Astrocyte (in vitro differentiated cells and primary cell): ENCODE results near the gene EDNRB. TPM values are rescaled to one million over a fixed set of nuclear protein-coding genes. Genes with fewer than 3 reads are reported as not detected.

Experiments used
- DNase-seq: peaks from one replicate; pipeline ENCODE4 v3.0.0-alpha.2; 2010; ENCODE audit warnings: low read depth
- FAIRE-seq: peaks from 2 replicates; lab custom pipeline; 2011; peaks lifted over from hg19 to GRCh38; lab: Jason Lieb, UNC
- H2AFZ ChIP-seq: 2 replicates; pipeline ENCODE4 v1.6.0; 2012; ENCODE audit warnings: low read depth, low read length, inconsistent platforms
- H3K27ac ChIP-seq: 2 replicates; pipeline ENCODE4 v1.5.1; 2011; ENCODE audit warnings: low read depth, low read length, inconsistent platforms
- H3K27me3 ChIP-seq: 2 replicates; pipeline ENCODE4 v1.6.0; 2011; ENCODE audit warnings: low read length, inconsistent platforms; ENCODE audit not compliant: insufficient read depth
- H3K36me3 ChIP-seq: 2 replicates; pipeline ENCODE4 v1.5.1; 2011; ENCODE audit warnings: low read length, inconsistent platforms; ENCODE audit not compliant: insufficient read depth
- H3K4me1 ChIP-seq: 2 replicates; pipeline ENCODE4 v1.5.1; 2011; ENCODE audit warnings: low read length, inconsistent platforms; ENCODE audit not compliant: insufficient read depth
- H3K4me2 ChIP-seq: 2 replicates; pipeline ENCODE4 v1.6.0; 2012; ENCODE audit warnings: low read length, inconsistent platforms
- H3K4me3 ChIP-seq: 2 replicates; pipeline ENCODE4 v1.5.1; 2011; ENCODE audit warnings: low read depth, mild to moderate bottlenecking, low read length, inconsistent platforms; ENCODE audit not compliant: insufficient read depth
- H3K79me2 ChIP-seq: 2 replicates; pipeline ENCODE4 v1.6.0; 2012; ENCODE audit warnings: mild to moderate bottlenecking, low read length, inconsistent platforms; ENCODE audit not compliant: insufficient read depth
- H3K9ac ChIP-seq: 2 replicates; pipeline ENCODE4 v1.6.0; 2012; ENCODE audit warnings: mild to moderate bottlenecking, low read length, inconsistent platforms
- H3K9me3 ChIP-seq: 2 replicates; pipeline ENCODE4 v1.5.1; 2012; ENCODE audit warnings: low read depth, mild to moderate bottlenecking, low read length, inconsistent platforms; ENCODE audit not compliant: insufficient read depth
- H4K20me1 ChIP-seq: 2 replicates; pipeline ENCODE4 v1.6.0; 2012; ENCODE audit warnings: low read length, inconsistent platforms; ENCODE audit not compliant: insufficient read depth
- H3K27ac Mint-ChIP-seq: one replicate; pipeline ENCODE4 v1.8.0; 2021; ENCODE audit warnings: mild to moderate bottlenecking, mixed read lengths; ENCODE audit not compliant: unreplicated experiment
- H3K27me3 Mint-ChIP-seq: one replicate; pipeline ENCODE4 v1.8.0; 2021; ENCODE audit warnings: low read depth, mixed read lengths; ENCODE audit not compliant: unreplicated experiment
- H3K36me3 Mint-ChIP-seq: one replicate; pipeline ENCODE4 v1.8.0; 2021; ENCODE audit warnings: low read depth, mixed read lengths; ENCODE audit not compliant: unreplicated experiment
- H3K4me1 Mint-ChIP-seq: one replicate; pipeline ENCODE4 v1.8.0; 2021; ENCODE audit warnings: low read depth, mixed read lengths; ENCODE audit not compliant: unreplicated experiment
- H3K4me3 Mint-ChIP-seq: one replicate; pipeline ENCODE4 v1.8.0; 2021; ENCODE audit warnings: mild to moderate bottlenecking, moderate library complexity, mixed read lengths; ENCODE audit not compliant: unreplicated experiment
- H3K9me3 Mint-ChIP-seq: one replicate; pipeline ENCODE4 v1.8.0; 2021; ENCODE audit warnings: mild to moderate bottlenecking, mixed read lengths; ENCODE audit not compliant: unreplicated experiment
- CTCF ChIP-seq: IDR thresholded peaks from 2 replicates; pipeline ENCODE4 v1.5.1; 2011; ENCODE audit warnings: low read depth, mild to moderate bottlenecking, inconsistent platforms, low read length, moderate library complexity; ENCODE audit not compliant: insufficient read depth
- EZH2 ChIP-seq: IDR thresholded peaks from 2 replicates; pipeline ENCODE4 v1.6.1; 2012; ENCODE audit warnings: mild to moderate bottlenecking, low read length, inconsistent platforms; ENCODE audit not compliant: insufficient read depth
- total RNA-seq: library from RNA; stranded (reverse); gene quantifications from 2 replicates; pipeline ENCODE4 v1.2.1, GENCODE V29; 2021

Gene EDNRB
- total RNA-seq, 1 donor from 2014 or later: 3.2 TPM

GRCh38 chr13:77872995-77873394 is 45.6 kb downstream of the EDNRB start:
- no peak overlapping the region for H2AFZ ChIP-seq

GRCh38 chr13:77871596-77871995 is 47.0 kb downstream of the EDNRB start:
- DNase-seq: no peak
- no peak overlapping the region for H3K4me3 ChIP-seq
- H3K4me2 ChIP-seq: no peak overlapping the region
- H3K27me3 ChIP-seq: no peaks in the 10 kb centered on the region
- no peaks in the 10 kb centered on the region for H3K79me2 ChIP-seq
- Mint-ChIP-seq H3K36me3 (no peaks in the 10 kb centered on the region), H3K9me3 (peaks cover 7% of the 10 kb centered on the region), H3K27me3 (no peaks in the 10 kb centered on the region), H3K4me1 (no peaks in the 10 kb centered on the region), H3K27ac (no peak overlapping the region), H3K4me3 (no peak overlapping the region)
- no peaks in the 10 kb centered on the region for H3K9me3 ChIP-seq
- H3K4me1 ChIP-seq: no peaks in the 10 kb centered on the region
- no peak for FAIRE-seq
- H2AFZ ChIP-seq: no peak overlapping the region
- H3K9ac ChIP-seq: no peak overlapping the region
- H3K27ac ChIP-seq: no peak overlapping the region
- no peaks in the 10 kb centered on the region for H3K36me3 ChIP-seq
- TF ChIP-seq CTCF (no peak), EZH2 (no peak)
- no peaks in the 10 kb centered on the region for H4K20me1 ChIP-seq

More at GRCh38 chr13:77872995-77873394, 45.6 kb downstream of the EDNRB start:
- Mint-ChIP-seq H3K36me3 (no peaks in the 10 kb centered on the region), H3K27me3 (no peaks in the 10 kb centered on the region), H3K27ac (no peak overlapping the region), H3K4me1 (no peaks in the 10 kb centered on the region), H3K9me3 (peaks cover 3% of the 10 kb centered on the region), H3K4me3 (no peak overlapping the region)
- Histone ChIP-seq H3K4me2 (no peak overlapping the region), H3K9ac (no peak overlapping the region), H3K4me1 (no peaks in the 10 kb centered on the region), H3K4me3 (no peak overlapping the region), H3K27me3 (no peaks in the 10 kb centered on the region), H3K27ac (no peak overlapping the region), H4K20me1 (no peaks in the 10 kb centered on the region), H3K9me3 (no peaks in the 10 kb centered on the region), H3K79me2 (no peaks in the 10 kb centered on the region), H3K36me3 (no peaks in the 10 kb centered on the region)
- DNase-seq: no peak
- FAIRE-seq: no peak
- TF ChIP-seq CTCF (no peak), EZH2 (no peak)

- no peaks in the 10 kb centered on the region for H3K27me3 ChIP-seq
- no peaks in the 10 kb centered on the region for H3K79me2 ChIP-seq
- H3K4me3 ChIP-seq: no peak overlapping the region
- H3K27ac Mint-ChIP-seq: no peak overlapping the region
- no peaks in the 10 kb centered on the region for H3K4me1 ChIP-seq
- H3K9me3 Mint-ChIP-seq: peaks cover 7% of the 10 kb centered on the region
- DNase-seq: no peak
- no peak overlapping the region for H2AFZ ChIP-seq
- no peaks in the 10 kb centered on the region for H3K9me3 ChIP-seq
- H3K27ac ChIP-seq: no peak overlapping the region
- H3K4me2 ChIP-seq: no peak overlapping the region
- H3K36me3 ChIP-seq: no peaks in the 10 kb centered on the region
- H3K36me3 Mint-ChIP-seq: no peaks in the 10 kb centered on the region
- no peak overlapping the region for H3K4me3 Mint-ChIP-seq
- H3K27me3 Mint-ChIP-seq: no peaks in the 10 kb centered on the region
- H3K4me1 Mint-ChIP-seq: no peaks in the 10 kb centered on the region
- H3K9ac ChIP-seq: no peak overlapping the region
- H4K20me1 ChIP-seq: no peaks in the 10 kb centered on the region
- FAIRE-seq: no peak
- TF ChIP-seq EZH2 (no peak), CTCF (no peak)
Observed at GRCh38 chr13:77868717-77869116, 49.9 kb downstream of the EDNRB start.
